PC-9 (cell line): ENCODE results near the gene SPRYD7. TPM values are rescaled to one million over a fixed set of nuclear protein-coding genes. Genes with fewer than 3 reads are reported as not detected.

Source experiments
- BruUV-seq: library from RNA; stranded (reverse); fragments of 400-500 nt; replicated peaks from 2 replicates; lab custom pipeline; 2021; lab: Mats Ljungman, UMichigan
- CTCF ChIA-PET: fragments of 300-600 bp; sonication (Branson Sonifier 250); formaldehyde crosslinking; loops from one replicate; lab custom pipeline; 2022; ENCODE audit warnings: antibody characterized with exemption; lab: Charles Lee
- POLR2A ChIA-PET: fragments of 300-600 bp; sonication (Branson Sonifier 250); formaldehyde crosslinking; loops from one replicate; lab custom pipeline; 2022; ENCODE audit warnings: antibody characterized with exemption; ENCODE audit not compliant: unreplicated experiment; lab: Charles Lee
- DNase-seq, 2 experiments: peaks; one replicate each; pipeline versions ENCODE4 v3.0.0 to v3.0.0-alpha.2; 2015 to 2022; ENCODE audit warnings: mixed read lengths in 1 of 2
- H2AFZ ChIP-seq: fragments of 200-600 bp; sonication (generic); 2 replicates; pipeline ENCODE4 v1.8.1; 2017; ENCODE audit warnings: antibody characterized with exemption
- H3F3A ChIP-seq: fragments of 200-600 bp; sonication (generic); 2 replicates; pipeline ENCODE4 v1.8.1; 2017; ENCODE audit warnings: antibody characterized with exemption, mild to moderate bottlenecking, low read depth; ENCODE audit not compliant: insufficient read depth
- H3K27ac ChIP-seq: fragments of 200-600 bp; sonication (generic); 2 replicates; pipeline ENCODE4 v1.6.1; 2016; ENCODE audit warnings: mixed run types
- H3K27me3 ChIP-seq: fragments of 200-600 bp; sonication (generic); 2 replicates; pipeline ENCODE4 v1.6.1; 2016; ENCODE audit warnings: low read depth, mixed run types; ENCODE audit not compliant: insufficient read depth
- H3K36me3 ChIP-seq: fragments of 200-600 bp; sonication (generic); 2 replicates; pipeline ENCODE4 v1.6.1; 2016; ENCODE audit warnings: low read depth, mixed run types
- H3K4me1 ChIP-seq: fragments of 200-600 bp; sonication (generic); replicated peaks from 2 replicates; pipeline ENCODE4 v1.6.1; 2016; ENCODE audit warnings: mixed run types; ENCODE audit not compliant: insufficient read depth
- H3K4me2 ChIP-seq: fragments of 200-600 bp; sonication (generic); 2 replicates; pipeline ENCODE4 v1.6.1; 2017; ENCODE audit warnings: mixed run types
- H3K4me3 ChIP-seq: fragments of 200-600 bp; sonication (generic); 2 replicates; pipeline ENCODE4 v1.6.1; 2016; ENCODE audit warnings: mixed run types
- H3K79me2 ChIP-seq: fragments of 200-600 bp; sonication (generic); 2 replicates; pipeline ENCODE4 v1.6.1; 2017; ENCODE audit warnings: low read depth, mixed run types
- H3K9me2 ChIP-seq: fragments of 200-600 bp; sonication (generic); 2 replicates; pipeline ENCODE4 v1.8.1; 2017; ENCODE audit warnings: mild to moderate bottlenecking; ENCODE audit not compliant: insufficient read depth
- H3K9me3 ChIP-seq: fragments of 200-600 bp; sonication (generic); 2 replicates; pipeline ENCODE4 v1.8.1; 2016; ENCODE audit warnings: low read depth; ENCODE audit not compliant: insufficient read depth
- H4K20me1 ChIP-seq: fragments of 200-600 bp; sonication (generic); 2 replicates; pipeline ENCODE4 v1.8.1; 2017; ENCODE audit not compliant: insufficient read depth
- CTCF ChIP-seq: fragments of 200-600 bp; sonication (generic); conservative IDR thresholded peaks from 2 replicates; pipeline ENCODE4 v1.6.1; 2017; ENCODE audit warnings: mixed run types, antibody characterized with exemption, mild to moderate bottlenecking, moderate library complexity
- EZH2 ChIP-seq: fragments of 200-600 bp; sonication (generic); IDR thresholded peaks from 2 replicates; pipeline ENCODE4 v1.8.0; 2017; ENCODE audit warnings: antibody characterized with exemption, low read depth
- intact Hi-C: fragments of 100-400 bp; cut with micrococcal nuclease; formaldehyde crosslinking; loops from one replicate; pipeline ENCODE4 v1.10.0; 2022; ENCODE audit not compliant: unreplicated experiment
- total RNA-seq: library from RNA; stranded (reverse); gene quantifications from 2 replicates; pipeline ENCODE4 v1.2.3, GENCODE V29; 2021

The SPRYD7 gene
- total RNA-seq, 1 experiment from 2014 or later = 6.4 TPM

GRCh38 chr13:49939321-49939720, 3.2 kb upstream of the SPRYD7 start:
- Histone ChIP-seq H3K79me2 (peaks cover 10% of the 10 kb centered on the region), H4K20me1 (no peaks in the 10 kb centered on the region), H2AFZ (no peak overlapping the region), H3K4me2 (no peak overlapping the region), H3K27me3 (no peaks in the 10 kb centered on the region), H3K4me1 (peaks cover 9% of the 10 kb centered on the region), H3F3A (peaks cover 8% of the 10 kb centered on the region; the same call in 1 of the 2 replicates), H3K36me3 (no peaks in the 10 kb centered on the region), H3K4me3 (no peak overlapping the region), H3K9me2 (no peaks in the 10 kb centered on the region), H3K27ac (no peak overlapping the region), H3K9me3 (no peaks in the 10 kb centered on the region)
- POLR2A ChIA-PET = interaction anchor here (0.6 kb wide), 2 partner anchors 11 to 515 kb away, joined by 3 to 8 read pairs; no protein-coding TSS in a partner anchor
- no TSS peak for BruUV-seq
- DNase-seq = no peak
- CTCF ChIA-PET = no interaction called here
- TF ChIP-seq EZH2 (no peak), CTCF (no peak)
- intact Hi-C loops = loop anchor here (5.0 kb wide), 2 partner anchors 82 to 247 kb away; partner anchors contain the start of gene EBPL

GRCh38 chr13:49938921-49939320, 2.8 kb upstream of the SPRYD7 start:
- no peak for DNase-seq
- BruUV-seq = no TSS peak
- Histone ChIP-seq H2AFZ (no peak overlapping the region), H3K27me3 (no peaks in the 10 kb centered on the region), H3K79me2 (peaks cover 12% of the 10 kb centered on the region), H3K9me3 (no peaks in the 10 kb centered on the region), H4K20me1 (no peaks in the 10 kb centered on the region), H3K4me2 (no peak overlapping the region), H3F3A (peaks cover 8% of the 10 kb centered on the region; the same call in 1 of the 2 replicates), H3K9me2 (no peaks in the 10 kb centered on the region), H3K36me3 (no peaks in the 10 kb centered on the region), H3K27ac (no peak overlapping the region), H3K4me3 (no peak overlapping the region), H3K4me1 (peaks cover 9% of the 10 kb centered on the region)
- ChIA-PET POLR2A (interaction anchor here (0.6 kb wide), 2 partner anchors 11 to 514 kb away, joined by 3 to 8 read pairs; no protein-coding TSS in a partner anchor), CTCF (no interaction called here)
- intact Hi-C loops = loop anchor here (5.0 kb wide), 2 partner anchors 82 to 247 kb away; partner anchors contain the start of gene EBPL
- TF ChIP-seq CTCF (no peak), EZH2 (no peak)

- Histone ChIP-seq H3K27me3 (no peaks in the 10 kb centered on the region), H3K4me2 (no peak overlapping the region), H2AFZ (no peak overlapping the region), H3K4me3 (no peak overlapping the region), H3K9me3 (no peaks in the 10 kb centered on the region), H3K9me2 (no peaks in the 10 kb centered on the region), H3K4me1 (peaks cover 9% of the 10 kb centered on the region), H3K79me2 (peaks cover 18% of the 10 kb centered on the region), H3K27ac (no peak overlapping the region), H3K36me3 (no peaks in the 10 kb centered on the region), H4K20me1 (no peaks in the 10 kb centered on the region), H3F3A (peaks cover 8% of the 10 kb centered on the region; the same call in 1 of the 2 replicates)
- ChIA-PET CTCF (no interaction called here), POLR2A (no interaction called here)
- TF ChIP-seq CTCF (no peak), EZH2 (no peak)
- intact Hi-C loops = loop anchor here (5.0 kb wide), 2 partner anchors 81 to 246 kb away; partner anchors contain the start of gene EBPL
- BruUV-seq = no TSS peak
- no peak for DNase-seq
These were observed 2.2 kb upstream of the SPRYD7 start for GRCh38 chr13:49938314-49938713.
